Gastroesophageal sphincter (tissue), 3 donors: ENCODE data around the gene ZSWIM6.

Experiments used
- POLR2A ChIP-seq, 2 donors: fragments of 450-650 bp; IDR thresholded peaks; one replicate each; pipeline ENCODE4 v1.6.1; 2017; ENCODE audit warnings: antibody characterized with exemption in 2 of 2, mild to moderate bottlenecking in 2 of 2, moderate library complexity in 1 of 2
- POLR2AphosphoS5 ChIP-seq: sonication (generic); formaldehyde crosslinking; IDR thresholded peaks from one replicate; pipeline ENCODE4 v1.6.1; 2017; ENCODE audit warnings: antibody characterized with exemption
- TF ChIP-seq, protein P1 (sequence below), 4 experiments: fragments of 200-600 bp in 2 of 4; fragments of 450-650 bp in 2 of 4; sonication (generic) in 1 of 4; IDR thresholded peaks; one replicate each; pipeline ENCODE4 v1.5.1; 2017 to 2019; ENCODE audit warnings: antibody characterized with exemption in 4 of 4, mild to moderate bottlenecking in 2 of 4, moderate library complexity in 2 of 4

- no peak for TF ChIP-seq POLR2A (IDR thresholded peaks at IDR 0.05)
- TF ChIP-seq, protein P1, sequence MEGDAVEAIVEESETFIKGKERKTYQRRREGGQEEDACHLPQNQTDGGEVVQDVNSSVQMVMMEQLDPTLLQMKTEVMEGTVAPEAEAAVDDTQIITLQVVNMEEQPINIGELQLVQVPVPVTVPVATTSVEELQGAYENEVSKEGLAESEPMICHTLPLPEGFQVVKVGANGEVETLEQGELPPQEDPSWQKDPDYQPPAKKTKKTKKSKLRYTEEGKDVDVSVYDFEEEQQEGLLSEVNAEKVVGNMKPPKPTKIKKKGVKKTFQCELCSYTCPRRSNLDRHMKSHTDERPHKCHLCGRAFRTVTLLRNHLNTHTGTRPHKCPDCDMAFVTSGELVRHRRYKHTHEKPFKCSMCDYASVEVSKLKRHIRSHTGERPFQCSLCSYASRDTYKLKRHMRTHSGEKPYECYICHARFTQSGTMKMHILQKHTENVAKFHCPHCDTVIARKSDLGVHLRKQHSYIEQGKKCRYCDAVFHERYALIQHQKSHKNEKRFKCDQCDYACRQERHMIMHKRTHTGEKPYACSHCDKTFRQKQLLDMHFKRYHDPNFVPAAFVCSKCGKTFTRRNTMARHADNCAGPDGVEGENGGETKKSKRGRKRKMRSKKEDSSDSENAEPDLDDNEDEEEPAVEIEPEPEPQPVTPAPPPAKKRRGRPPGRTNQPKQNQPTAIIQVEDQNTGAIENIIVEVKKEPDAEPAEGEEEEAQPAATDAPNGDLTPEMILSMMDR (IDR thresholded peaks at IDR 0.05), result no peak
- TF ChIP-seq POLR2AphosphoS5, result no peak
Measured at GRCh38 chr5:61575103-61575502, 243.0 kb downstream of the ZSWIM6 start.
